Pancreas (tissue), 10 donors: ENCODE data around the gene SLC38A6. TPM values are rescaled to one million over a fixed set of nuclear protein-coding genes. Genes with fewer than 3 reads are reported as not detected.

Experiments used
- ATAC-seq, 4 donors: fragments of 200-7000 bp; cut with Tn5 transposase; one replicate each; pipeline versions ENCODE4 v1.8.0 to v1.9.1; 2020; ENCODE audit warnings: mild to moderate bottlenecking in 4 of 4, moderate library complexity in 4 of 4
- DNase-seq, 6 donors: peaks; one replicate each; pipeline ENCODE4 v3.0.0-alpha.2; 2020
- FAIRE-seq: peaks from 2 replicates; lab custom pipeline; 2012; peaks lifted over from hg19 to GRCh38; lab: Jason Lieb, UNC
- H3K27ac ChIP-seq, 4 donors: fragments of 200-600 bp; sonication (generic); 1 replicate in 3 of 4; 2 replicates in 1 of 4; pipeline versions ENCODE4 v1.5.0 to v1.8.0; 2020
- H3K27me3 ChIP-seq, 4 donors: fragments of 200-600 bp; one replicate each; pipeline ENCODE4 v1.8.0; 2021
- H3K36me3 ChIP-seq, 3 donors: fragments of 200-600 bp; sonication (generic) in 1 of 3; one replicate each; pipeline versions ENCODE4 v1.5.0 to v1.8.0; 2020 to 2021
- H3K4me1 ChIP-seq, 3 donors: fragments of 200-600 bp; one replicate each; pipeline ENCODE4 v1.8.0; 2021
- H3K4me3 ChIP-seq, 4 donors: fragments of 200-600 bp; sonication (generic) in 2 of 4; one replicate each; pipeline versions ENCODE4 v1.5.0 to v1.8.0; 2020 to 2021
- H3K9me3 ChIP-seq, 4 donors: fragments of 200-600 bp; one replicate each; pipeline ENCODE4 v1.8.0; 2021
- WGBS, 2 donors: extraction: QIAGEN DNeasy Blood & Tissue Kit; methylation state at CpG; one replicate each; pipeline ENCODE4 v1.1.7; 2013; 5-methylcytosine and 5-hydroxymethylcytosine counted together
- intact Hi-C, 3 donors: fragments of 100-400 bp; cut with DNase I; formaldehyde crosslinking; loops; one replicate each; pipeline versions ENCODE4 v1.11.1 to v1.14.2; 2022
- polyA plus RNA-seq, 2 donors: library from polyadenylated mRNA; stranded (reverse); fragments of 200-250 nt; gene quantifications; one replicate each; pipeline ENCODE4 v1.2.3, GENCODE V29; 2013
- total RNA-seq, 6 donors: library from RNA; stranded (reverse); fragmentation: NEBNext Ultra II Directional in 4 of 6; extraction: Animal tissue kit (Norgen Biotek cat#: 25700) in 4 of 6; gene quantifications; one replicate each; pipeline versions ENCODE4 v1.2.1 to v1.2.4, GENCODE V29; 2021 to 2023
- TF ChIP-seq, protein P1 (sequence below), 4 donors: fragments of 200-600 bp; sonication (generic) in 3 of 4; IDR thresholded peaks; one replicate each; pipeline versions ENCODE4 v1.5.0 to v1.8.0; 2021; ENCODE audit warnings: antibody characterized with exemption in 4 of 4
- donor health status: healthy with polysubstance abuse.
- donor health status: DM: no; HTN: no; CAD: no; lungs with moderate emphysema.
- donor health status: DM: no; HTN: no; CAD: no.
- donor health status: control.
- donor health status: control.
- donor health status: Bipolar disorder and iron deficiency.
- donor health status: DM: yes; HTN: yes; CAD: no.
- donor health status: DM: no; HTN: no; CAD: no.
- donor health status: DM: no; HTN: no; CAD: no.
- donor health status: DM: yes; HTN: yes; CAD: no.

Gene SLC38A6
- total and polyA plus RNA-seq, 8 donors = 2.2 to 8.6 (median 4.7) TPM

DNA sequence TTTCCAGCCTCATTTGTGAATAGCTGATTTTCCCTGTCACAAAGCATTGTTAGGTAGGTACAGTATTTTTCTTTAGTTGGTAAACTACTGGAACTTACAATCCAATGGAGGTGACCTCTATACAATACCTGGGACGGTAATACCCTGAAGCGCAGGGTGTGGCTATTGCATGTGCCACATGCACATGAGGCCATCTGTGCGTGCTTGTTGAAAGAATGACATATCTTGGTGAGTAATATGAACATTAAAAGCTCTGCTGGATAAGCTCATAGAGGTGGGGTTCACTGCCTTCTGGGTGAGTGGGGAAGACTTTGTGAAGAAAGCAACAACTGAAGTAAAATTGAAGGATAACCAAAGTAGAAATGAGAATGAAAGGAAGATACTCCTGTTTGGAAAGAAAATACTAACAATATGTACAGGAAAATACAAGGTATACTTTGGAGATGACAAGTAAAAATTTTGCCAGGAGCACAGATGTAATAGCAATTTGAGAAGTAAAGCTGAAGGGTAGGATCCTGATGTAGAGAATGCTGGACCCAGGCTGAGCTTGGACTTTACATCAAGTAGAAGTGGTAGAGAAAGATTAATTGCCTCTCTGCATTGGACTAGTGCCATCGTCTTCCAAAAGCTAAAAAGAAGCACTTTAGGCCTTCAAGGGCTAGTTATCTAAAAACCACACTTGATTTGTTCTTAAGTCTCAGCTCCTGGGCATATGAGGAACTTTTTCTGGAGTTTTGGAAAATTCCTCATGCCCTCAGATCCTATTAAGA is 97.1 kb downstream of the SLC38A6 start:
- ATAC-seq (no peak), DNase-seq (no peak), FAIRE-seq (no peak)
- WGBS, 2 donors = 80 to 82% methylated on average over 4 of the region's 4 CpGs
- Histone ChIP-seq H3K36me3 (no peaks in the 10 kb centered on the region), H3K9me3 (no peaks in the 10 kb centered on the region), H3K4me3 (no peak overlapping the region), H3K27me3 (no peaks in the 10 kb centered on the region), H3K4me1 (no peaks in the 10 kb centered on the region), H3K27ac (no peak overlapping the region)
- TF ChIP-seq, protein P1, sequence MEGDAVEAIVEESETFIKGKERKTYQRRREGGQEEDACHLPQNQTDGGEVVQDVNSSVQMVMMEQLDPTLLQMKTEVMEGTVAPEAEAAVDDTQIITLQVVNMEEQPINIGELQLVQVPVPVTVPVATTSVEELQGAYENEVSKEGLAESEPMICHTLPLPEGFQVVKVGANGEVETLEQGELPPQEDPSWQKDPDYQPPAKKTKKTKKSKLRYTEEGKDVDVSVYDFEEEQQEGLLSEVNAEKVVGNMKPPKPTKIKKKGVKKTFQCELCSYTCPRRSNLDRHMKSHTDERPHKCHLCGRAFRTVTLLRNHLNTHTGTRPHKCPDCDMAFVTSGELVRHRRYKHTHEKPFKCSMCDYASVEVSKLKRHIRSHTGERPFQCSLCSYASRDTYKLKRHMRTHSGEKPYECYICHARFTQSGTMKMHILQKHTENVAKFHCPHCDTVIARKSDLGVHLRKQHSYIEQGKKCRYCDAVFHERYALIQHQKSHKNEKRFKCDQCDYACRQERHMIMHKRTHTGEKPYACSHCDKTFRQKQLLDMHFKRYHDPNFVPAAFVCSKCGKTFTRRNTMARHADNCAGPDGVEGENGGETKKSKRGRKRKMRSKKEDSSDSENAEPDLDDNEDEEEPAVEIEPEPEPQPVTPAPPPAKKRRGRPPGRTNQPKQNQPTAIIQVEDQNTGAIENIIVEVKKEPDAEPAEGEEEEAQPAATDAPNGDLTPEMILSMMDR (IDR thresholded peaks at IDR 0.05) = no peak
- intact Hi-C loops = no loop called here

DNA sequence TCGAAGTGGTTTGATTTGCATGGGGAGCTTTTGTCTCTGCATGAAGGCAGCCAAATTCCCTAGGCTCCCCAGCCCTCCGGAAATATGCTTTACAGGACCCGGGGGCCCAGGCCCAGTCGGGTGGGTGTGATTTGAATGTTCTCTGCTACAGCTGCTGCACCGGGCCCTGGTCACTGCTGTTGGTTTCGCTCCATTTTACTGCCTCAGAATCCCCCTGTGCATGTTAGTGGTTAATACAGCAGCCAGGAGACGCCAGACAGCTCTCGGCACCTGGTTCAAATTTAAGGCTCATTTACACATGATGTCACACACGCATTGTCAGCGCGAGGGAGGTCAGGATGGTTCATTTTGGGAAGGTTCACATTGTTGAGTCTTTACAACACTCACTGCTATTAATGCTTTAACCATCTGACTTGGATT is 99.6 kb downstream of the SLC38A6 start:
- Histone ChIP-seq H3K9me3 (no peaks in the 10 kb centered on the region), H3K4me3 (no peak overlapping the region), H3K36me3 (no peaks in the 10 kb centered on the region), H3K27me3 (no peaks in the 10 kb centered on the region), H3K27ac (no peak overlapping the region), H3K4me1 (no peaks in the 10 kb centered on the region)
- TF ChIP-seq, protein P1 (IDR thresholded peaks at IDR 0.05) = no peak
- 85 to 88% methylated on average over 11 of the region's 11 CpGs for WGBS, 2 donors
- DNase-seq (no peak), FAIRE-seq (no peak), ATAC-seq (no peak)
- intact Hi-C loops = no loop called here

DNA sequence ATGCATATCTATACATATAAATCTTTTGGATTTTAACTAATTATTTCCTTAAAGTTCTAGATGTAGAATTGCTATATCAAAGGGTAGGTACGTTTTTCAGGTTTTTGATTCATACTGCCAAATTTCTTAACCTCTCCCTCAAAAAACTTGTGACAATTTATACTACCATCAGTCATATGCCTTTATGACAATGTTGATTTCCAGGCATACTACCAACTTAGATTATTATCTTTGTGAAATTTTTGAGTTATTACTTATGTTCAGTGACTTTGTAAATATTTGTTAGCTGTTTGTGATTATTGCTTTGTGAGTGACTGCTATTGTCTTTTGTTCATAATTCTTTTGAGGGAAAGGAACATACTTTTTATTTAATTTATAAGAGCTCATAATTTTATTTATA is 107.0 kb downstream of the SLC38A6 start:
- TF ChIP-seq, protein P1 (IDR thresholded peaks at IDR 0.05) = no peak
- FAIRE-seq = no peak
- H3K36me3 ChIP-seq = no peaks in the 10 kb centered on the region

DNA sequence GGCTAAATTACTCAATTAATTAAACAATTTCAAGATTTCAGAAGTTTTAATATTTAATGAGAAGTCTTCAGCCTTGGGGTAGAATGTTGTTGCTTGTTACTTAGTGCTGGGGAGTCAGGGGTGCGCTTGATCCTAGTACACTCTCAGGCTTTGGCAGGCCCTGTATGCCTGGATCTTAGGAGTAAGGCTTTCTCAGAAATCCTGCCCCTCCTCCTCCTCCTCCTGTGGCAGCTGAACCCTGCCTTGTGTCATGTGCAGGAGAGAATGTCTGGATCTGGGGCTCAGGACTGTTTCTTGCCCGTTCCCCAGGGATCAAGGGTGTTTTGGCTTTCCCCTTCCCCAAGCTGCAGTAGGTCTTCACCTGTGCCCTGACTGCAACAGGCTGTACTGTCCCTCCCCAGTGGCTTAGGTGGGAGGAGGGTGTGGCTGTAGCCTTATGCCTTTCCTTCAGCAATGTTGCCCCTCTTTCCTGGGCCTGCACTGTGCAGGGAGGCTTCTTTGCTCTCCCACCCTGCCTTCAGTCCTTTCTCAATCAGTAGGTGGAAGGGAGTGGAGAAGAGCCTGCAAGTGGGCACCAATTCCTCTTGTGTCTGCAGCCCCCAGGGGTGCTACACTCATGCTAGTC is 108.2 kb downstream of the SLC38A6 start:
- ATAC-seq (no peak), FAIRE-seq (no peak), DNase-seq (no peak)
- H3K9me3 ChIP-seq = no peaks in the 10 kb centered on the region
- H3K27ac ChIP-seq = no peak overlapping the region
- TF ChIP-seq, protein P1 (IDR thresholded peaks at IDR 0.05) = no peak
- intact Hi-C loops = no loop called here
- H3K4me3 ChIP-seq = no peak overlapping the region
- WGBS, 2 donors = 90 to 91% methylated on average over 2 of the region's 2 CpGs
- no peaks in the 10 kb centered on the region for H3K36me3 ChIP-seq
- H3K4me1 ChIP-seq = no peaks in the 10 kb centered on the region
- H3K27me3 ChIP-seq = no peaks in the 10 kb centered on the region

More for the DNA sequence above, 107.0 kb downstream of the SLC38A6 start:
- ATAC-seq (no peak), DNase-seq (no peak)
- intact Hi-C loops = no loop called here
- H3K4me1 ChIP-seq = no peaks in the 10 kb centered on the region
- no peak overlapping the region for H3K4me3 ChIP-seq
- no peaks in the 10 kb centered on the region for H3K9me3 ChIP-seq
- H3K27me3 ChIP-seq = no peaks in the 10 kb centered on the region
- WGBS, 2 donors = 72 to 77% methylated on average over 1 of the region's 1 CpG
- H3K27ac ChIP-seq = no peak overlapping the region
